HL-60 (cell line): Measurements from ENCODE around the gene SAP30BP.

Experiments used
- DNase-seq, 2 experiments: peaks; one replicate each; pipeline ENCODE4 v3.0.0-alpha.2; 2010 to 2020; ENCODE audit warnings: low read depth in 1 of 2, low spot score in 1 of 2
- H3K27ac ChIP-seq: fragments of 250-450 bp; sonication (Bioruptor Pico); replicated peaks from 2 replicates; pipeline ENCODE4 v1.5.1; 2020; ENCODE audit warnings: mild to moderate bottlenecking, moderate library complexity
- H3K27me3 ChIP-seq: fragments of 250-450 bp; sonication (Bioruptor Pico); 2 replicates; pipeline ENCODE4 v1.5.1; 2021; ENCODE audit warnings: mild to moderate bottlenecking, moderate library complexity; ENCODE audit not compliant: insufficient read depth, poor library complexity, severe bottlenecking
- H3K4me3 ChIP-seq: replicated peaks from 2 replicates; pipeline ENCODE4 v1.5.1; 2011; ENCODE audit warnings: mild to moderate bottlenecking, control low read depth, low read length; ENCODE audit not compliant: insufficient read depth
- GABPA ChIP-seq: IDR thresholded peaks from 2 replicates; pipeline ENCODE4 v1.6.1; 2012; ENCODE audit warnings: low read depth
- POLR2AphosphoS5 ChIP-seq: IDR thresholded peaks from 2 replicates; pipeline ENCODE4 v1.6.1; 2012; ENCODE audit warnings: low read depth
- SPI1 ChIP-seq: IDR thresholded peaks from 2 replicates; pipeline ENCODE4 v1.6.1; 2012; ENCODE audit warnings: low read depth, mild to moderate bottlenecking, borderline replicate concordance
- TF ChIP-seq, protein P1 (sequence below): IDR thresholded peaks from one replicate; pipeline ENCODE4 v1.5.1; 2011; ENCODE audit warnings: low read length, control low read depth, inconsistent platforms; ENCODE audit not compliant: insufficient read depth
- TF ChIP-seq, protein P2 (sequence below): IDR thresholded peaks from 2 replicates; pipeline ENCODE4 v1.6.1; 2012; ENCODE audit warnings: low read depth; ENCODE audit not compliant: insufficient replicate concordance

Gene SAP30BP

DNA sequence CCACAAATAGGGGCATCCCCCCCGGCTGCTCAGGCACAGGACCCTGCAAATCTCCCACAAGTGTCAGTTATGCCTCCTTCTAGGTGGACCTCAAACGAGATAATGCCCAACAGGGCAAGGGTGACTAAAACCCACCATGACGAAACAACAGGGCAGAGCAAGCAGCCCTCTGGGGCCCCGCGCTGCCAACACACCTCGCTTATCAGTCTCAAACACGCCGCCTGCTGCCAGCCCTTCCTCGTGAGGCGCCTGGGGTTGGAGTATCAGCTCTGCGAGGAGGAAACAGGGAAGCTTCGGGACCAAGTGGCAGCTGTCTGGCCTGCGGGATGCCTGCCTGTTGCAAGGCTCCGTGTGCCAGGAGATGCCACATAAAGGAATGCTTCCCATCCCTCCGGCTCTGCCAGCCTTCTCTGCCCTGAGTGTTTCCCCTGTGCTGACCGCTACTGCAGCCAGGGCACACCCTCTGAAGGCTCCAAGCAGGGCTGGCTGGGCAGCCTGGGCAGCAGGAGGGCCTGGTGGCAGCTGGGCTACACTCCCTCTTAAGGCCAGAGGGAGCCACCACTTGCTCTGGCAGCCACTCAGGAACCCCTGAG is 31.4 kb upstream of the SAP30BP start:
- no peak overlapping the region for H3K4me3 ChIP-seq
- no peaks in the 10 kb centered on the region for H3K27me3 ChIP-seq
- TF ChIP-seq, protein P1, sequence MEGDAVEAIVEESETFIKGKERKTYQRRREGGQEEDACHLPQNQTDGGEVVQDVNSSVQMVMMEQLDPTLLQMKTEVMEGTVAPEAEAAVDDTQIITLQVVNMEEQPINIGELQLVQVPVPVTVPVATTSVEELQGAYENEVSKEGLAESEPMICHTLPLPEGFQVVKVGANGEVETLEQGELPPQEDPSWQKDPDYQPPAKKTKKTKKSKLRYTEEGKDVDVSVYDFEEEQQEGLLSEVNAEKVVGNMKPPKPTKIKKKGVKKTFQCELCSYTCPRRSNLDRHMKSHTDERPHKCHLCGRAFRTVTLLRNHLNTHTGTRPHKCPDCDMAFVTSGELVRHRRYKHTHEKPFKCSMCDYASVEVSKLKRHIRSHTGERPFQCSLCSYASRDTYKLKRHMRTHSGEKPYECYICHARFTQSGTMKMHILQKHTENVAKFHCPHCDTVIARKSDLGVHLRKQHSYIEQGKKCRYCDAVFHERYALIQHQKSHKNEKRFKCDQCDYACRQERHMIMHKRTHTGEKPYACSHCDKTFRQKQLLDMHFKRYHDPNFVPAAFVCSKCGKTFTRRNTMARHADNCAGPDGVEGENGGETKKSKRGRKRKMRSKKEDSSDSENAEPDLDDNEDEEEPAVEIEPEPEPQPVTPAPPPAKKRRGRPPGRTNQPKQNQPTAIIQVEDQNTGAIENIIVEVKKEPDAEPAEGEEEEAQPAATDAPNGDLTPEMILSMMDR: no peak
- TF ChIP-seq SPI1: no peak
- TF ChIP-seq, protein P2, sequence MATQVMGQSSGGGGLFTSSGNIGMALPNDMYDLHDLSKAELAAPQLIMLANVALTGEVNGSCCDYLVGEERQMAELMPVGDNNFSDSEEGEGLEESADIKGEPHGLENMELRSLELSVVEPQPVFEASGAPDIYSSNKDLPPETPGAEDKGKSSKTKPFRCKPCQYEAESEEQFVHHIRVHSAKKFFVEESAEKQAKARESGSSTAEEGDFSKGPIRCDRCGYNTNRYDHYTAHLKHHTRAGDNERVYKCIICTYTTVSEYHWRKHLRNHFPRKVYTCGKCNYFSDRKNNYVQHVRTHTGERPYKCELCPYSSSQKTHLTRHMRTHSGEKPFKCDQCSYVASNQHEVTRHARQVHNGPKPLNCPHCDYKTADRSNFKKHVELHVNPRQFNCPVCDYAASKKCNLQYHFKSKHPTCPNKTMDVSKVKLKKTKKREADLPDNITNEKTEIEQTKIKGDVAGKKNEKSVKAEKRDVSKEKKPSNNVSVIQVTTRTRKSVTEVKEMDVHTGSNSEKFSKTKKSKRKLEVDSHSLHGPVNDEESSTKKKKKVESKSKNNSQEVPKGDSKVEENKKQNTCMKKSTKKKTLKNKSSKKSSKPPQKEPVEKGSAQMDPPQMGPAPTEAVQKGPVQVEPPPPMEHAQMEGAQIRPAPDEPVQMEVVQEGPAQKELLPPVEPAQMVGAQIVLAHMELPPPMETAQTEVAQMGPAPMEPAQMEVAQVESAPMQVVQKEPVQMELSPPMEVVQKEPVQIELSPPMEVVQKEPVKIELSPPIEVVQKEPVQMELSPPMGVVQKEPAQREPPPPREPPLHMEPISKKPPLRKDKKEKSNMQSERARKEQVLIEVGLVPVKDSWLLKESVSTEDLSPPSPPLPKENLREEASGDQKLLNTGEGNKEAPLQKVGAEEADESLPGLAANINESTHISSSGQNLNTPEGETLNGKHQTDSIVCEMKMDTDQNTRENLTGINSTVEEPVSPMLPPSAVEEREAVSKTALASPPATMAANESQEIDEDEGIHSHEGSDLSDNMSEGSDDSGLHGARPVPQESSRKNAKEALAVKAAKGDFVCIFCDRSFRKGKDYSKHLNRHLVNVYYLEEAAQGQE: no peak
- TF ChIP-seq POLR2AphosphoS5: no peak
- TF ChIP-seq GABPA: no peak
- DNase-seq: no peak
- H3K27ac ChIP-seq: no peak overlapping the region

DNA sequence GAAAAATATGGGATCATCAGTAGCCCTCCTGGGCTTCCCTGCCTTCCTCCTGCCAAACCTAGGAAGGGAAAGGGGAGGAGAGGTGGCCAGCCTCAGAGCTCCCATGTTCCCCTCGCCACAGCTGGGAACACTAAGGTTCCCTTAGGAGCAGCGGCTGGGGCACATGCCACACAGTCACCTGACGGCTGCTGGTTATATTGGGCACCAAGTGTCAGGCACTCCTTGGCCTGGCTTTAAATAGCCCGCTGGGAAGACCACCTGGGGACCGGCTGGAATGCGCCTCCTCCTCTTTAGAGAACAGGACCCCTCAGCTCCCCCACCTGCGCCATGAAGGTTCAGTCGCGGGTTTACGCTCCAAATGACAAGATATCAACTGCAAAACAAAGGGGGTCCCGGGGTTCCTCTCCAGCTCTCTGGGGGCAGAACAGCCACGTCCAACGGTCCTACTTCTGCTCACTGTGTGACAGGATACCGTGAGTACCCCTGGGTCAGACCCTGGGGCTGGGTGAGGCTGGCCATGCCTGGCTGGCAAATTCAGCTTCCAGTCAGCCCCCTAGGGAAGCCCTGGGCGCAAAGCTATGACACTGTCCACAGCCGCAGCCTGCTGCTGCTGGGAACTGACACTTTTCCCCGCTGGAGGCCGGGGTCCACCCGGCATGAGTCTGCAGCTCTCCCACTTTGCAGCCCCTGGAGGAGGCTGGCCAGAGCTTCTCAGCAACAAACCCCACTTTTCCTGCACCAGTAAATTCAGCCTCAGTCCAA is 30.6 kb upstream of the SAP30BP start:
- no peak overlapping the region for H3K27ac ChIP-seq
- no peaks in the 10 kb centered on the region for H3K27me3 ChIP-seq
- TF ChIP-seq GABPA: no peak
- TF ChIP-seq POLR2AphosphoS5: no peak
- TF ChIP-seq, protein P2: no peak
- TF ChIP-seq, protein P1: no peak
- no peak for TF ChIP-seq SPI1
- H3K4me3 ChIP-seq: no peak overlapping the region
- DNase-seq: no peak

DNA sequence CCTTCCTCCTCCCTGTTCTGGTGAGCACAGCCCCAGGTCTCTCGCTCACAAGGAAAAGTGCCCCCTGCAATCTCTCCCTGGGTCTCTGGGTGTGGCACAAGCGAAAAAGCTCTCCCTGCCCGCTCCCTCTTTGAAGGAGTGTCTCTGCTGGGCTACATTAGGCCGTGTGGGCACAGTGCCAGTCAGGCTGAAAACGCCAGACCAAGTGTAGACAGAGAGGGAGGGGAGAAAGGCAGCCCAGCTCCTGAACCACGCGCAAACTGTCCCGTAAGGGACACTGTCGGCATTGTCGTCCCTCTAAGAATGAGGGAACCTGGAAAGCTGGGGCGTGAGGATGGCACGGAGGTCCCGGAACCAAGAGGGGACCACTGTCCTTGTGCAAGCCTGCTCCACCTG is 30.0 kb upstream of the SAP30BP start:
- TF ChIP-seq SPI1 (no peak), POLR2AphosphoS5 (no peak), GABPA (no peak)
- TF ChIP-seq, protein P1: no peak
- TF ChIP-seq, protein P2: no peak
- H3K27ac ChIP-seq: no peak overlapping the region
- no peak overlapping the region for H3K4me3 ChIP-seq
- DNase-seq: no peak
- H3K27me3 ChIP-seq: no peaks in the 10 kb centered on the region
